Fibroblast of lung (primary cell): ENCODE results near the gene LRSAM1.

Experiments
- CTCF ChIP-seq, 2 donors: IDR thresholded peaks in 1 of 2; conservative IDR thresholded peaks in 1 of 2; 1 replicate in 1 of 2; 2 replicates in 1 of 2; pipeline ENCODE4 v1.5.1; 2011 to 2012; ENCODE audit warnings: low read length in 2 of 2, control low read depth in 1 of 2, inconsistent platforms in 1 of 2, low read depth in 1 of 2, mild to moderate bottlenecking in 1 of 2
- EZH2 ChIP-seq: IDR thresholded peaks from 2 replicates; pipeline ENCODE4 v1.5.1; 2012; ENCODE audit warnings: low read length, control low read depth, mild to moderate bottlenecking; ENCODE audit errors: missing control alignments

- no peak for TF ChIP-seq CTCF (conservative IDR thresholded peaks at IDR 0.05 in 1 of 2, IDR thresholded peaks at IDR 0.05 in 1 of 2; ENCODE audit: low read depth in 1 of 2, low read length in 2 of 2)
- no peak for TF ChIP-seq EZH2
These were observed 89.9 kb downstream of the LRSAM1 start for GRCh38 chr9:127541176-127541575.
